HepG2 (cell line): ENCODE results near the gene ZFP90. TPM values are rescaled to one million over a fixed set of nuclear protein-coding genes. Genes with fewer than 3 reads are reported as not detected.

Source experiments
- ELF1 ChIP-seq: sonication (generic); formaldehyde crosslinking; IDR thresholded peaks from 2 replicates; pipeline ENCODE4 v1.4.0; 2020; ENCODE audit warnings: missing genetic modification reagents
- IKZF1 ChIP-seq: fragments of 450-650 bp; IDR thresholded peaks from 2 replicates; pipeline ENCODE4 v1.7.1; 2016
- MTA1 ChIP-seq: sonication (generic); formaldehyde crosslinking; IDR thresholded peaks from 2 replicates; pipeline ENCODE4 v1.4.0; 2020; ENCODE audit warnings: missing genetic modification reagents, mild to moderate bottlenecking, borderline replicate concordance
- MTERF4 ChIP-seq: sonication (generic); formaldehyde crosslinking; IDR thresholded peaks from 2 replicates; pipeline ENCODE4 v1.8.0; 2023; ENCODE audit warnings: mild to moderate bottlenecking, missing genetic modification reagents
- NBN ChIP-seq: fragments of 450-650 bp; conservative IDR thresholded peaks from 2 replicates; pipeline ENCODE4 v1.6.1; 2017
- NPAS2 ChIP-seq: sonication (generic); formaldehyde crosslinking; IDR thresholded peaks from 2 replicates; pipeline ENCODE4 v1.8.0; 2022; ENCODE audit warnings: mild to moderate bottlenecking, missing genetic modification reagents, borderline replicate concordance
- PRDM10 ChIP-seq: sonication (generic); formaldehyde crosslinking; IDR thresholded peaks from 2 replicates; pipeline ENCODE4 v1.4.0; 2020; ENCODE audit warnings: low read depth, missing genetic modification reagents
- TOPORS ChIP-seq: sonication (generic); formaldehyde crosslinking; IDR thresholded peaks from 2 replicates; pipeline ENCODE4 v1.8.0; 2023; ENCODE audit warnings: mild to moderate bottlenecking, missing genetic modification reagents
- ZBTB25 ChIP-seq: IDR thresholded peaks from 2 replicates; pipeline ENCODE4 v1.6.1; 2018; ENCODE audit warnings: missing genetic modification reagents
- ZFP36 ChIP-seq: fragments of 150-350 bp; IDR thresholded peaks from 2 replicates; pipeline ENCODE4 v1.6.1; 2018; ENCODE audit warnings: borderline replicate concordance, low read length, low read depth; ENCODE audit not compliant: partially characterized antibody
- ZFX ChIP-seq: sonication (generic); formaldehyde crosslinking; IDR thresholded peaks from 2 replicates; pipeline ENCODE4 v1.4.0; 2020; ENCODE audit warnings: mild to moderate bottlenecking, low read depth, missing genetic modification reagents, moderate library complexity
- ZNF24 ChIP-seq: fragments of 450-650 bp; IDR thresholded peaks from 2 replicates; pipeline ENCODE4 v1.6.1; 2017; ENCODE audit warnings: antibody characterized with exemption, mild to moderate bottlenecking
- ZNF430 ChIP-seq: sonication (generic); formaldehyde crosslinking; IDR thresholded peaks from 2 replicates; pipeline ENCODE4 v1.9.0; 2021; ENCODE audit warnings: mild to moderate bottlenecking, missing genetic modification reagents
- ZNF720 ChIP-seq: sonication (generic); formaldehyde crosslinking; IDR thresholded peaks from 2 replicates; pipeline ENCODE4 v1.4.0; 2020; ENCODE audit warnings: missing genetic modification reagents
- ZSCAN9 ChIP-seq: IDR thresholded peaks from 2 replicates; pipeline ENCODE4 v1.6.1; 2016; ENCODE audit warnings: borderline replicate concordance
- polyA plus RNA-seq, 8 experiments: library from polyadenylated mRNA; depleted of rRNA in 3 of 8; stranded (reverse) in 7 of 8; unstranded in 1 of 8; fragments of >200 nt; fragmentation: Illumina TruSeq in 4 of 8; extraction: Trizol in 4 of 8; gene quantifications; 2 replicates each; pipeline versions ENCODE4 v1.2.1 to v1.2.3, GENCODE V29; 2011 to 2016; ENCODE audit warnings: low read depth in 4 of 8, missing spikeins in 1 of 8, mixed read lengths in 1 of 8; ENCODE audit not compliant: insufficient read depth in 1 of 8
- total RNA-seq, 5 experiments: library from RNA; depleted of rRNA; stranded (reverse); fragments of >200 nt; fragmentation: Illumina TruSeq; extraction: Trizol; gene quantifications; 2 replicates each; pipeline ENCODE4 v1.2.3, GENCODE V29; 2016; ENCODE audit warnings: low read depth in 1 of 5
- TF ChIP-seq, protein P1 (sequence below): sonication (generic); formaldehyde crosslinking; IDR thresholded peaks from 2 replicates; pipeline ENCODE4 v1.4.0; 2020; ENCODE audit warnings: missing genetic modification reagents
- TF ChIP-seq, protein P2 (sequence below): sonication (generic); formaldehyde crosslinking; conservative IDR thresholded peaks from 2 replicates; pipeline ENCODE4 v1.4.0; 2020; ENCODE audit warnings: missing genetic modification reagents
- TF ChIP-seq, protein P3 (sequence below): sonication (generic); formaldehyde crosslinking; IDR thresholded peaks from 2 replicates; pipeline ENCODE4 v1.4.0; 2020; ENCODE audit warnings: missing genetic modification reagents; ENCODE audit errors: not compliant biosample characterization

The ZFP90 gene
- total and polyA plus RNA-seq, 2 of the 13 experiments (the other 11 are each of a cell fraction or from before 2014, with no cell fraction given), result 17.6 to 18.9 TPM

- TF ChIP-seq PRDM10 (CRISPR knock-in tag) (0 out of 2 replicates have a peak, but pooled peaks have one; percentile 28), ZFX (CRISPR knock-in tag) (peak; percentile 39; the same call in 1 of the 2 replicates), IKZF1 (no peak), NPAS2 (CRISPR knock-in tag) (no peak), TOPORS (peak; percentile 65; the same call in 1 of the 2 replicates), ZFP36 (no peak), MTERF4 (no peak), ELF1 (CRISPR knock-in tag) (peak; percentile 16; the same call in 1 of the 2 replicates), ZNF720 (no peak), ZNF430 (CRISPR knock-in tag) (no peak), MTA1 (CRISPR knock-in tag) (peak; percentile 73; the same call in 1 of the 2 replicates), ZBTB25 (CRISPR knock-in tag) (0 out of 2 replicates have a peak, but pooled peaks have one; percentile 50), ZNF24 (no peak), NBN (no peak), ZSCAN9 (CRISPR knock-in tag) (0 out of 2 replicates have a peak, but pooled peaks have one; percentile 25)
- TF ChIP-seq, protein P1, sequence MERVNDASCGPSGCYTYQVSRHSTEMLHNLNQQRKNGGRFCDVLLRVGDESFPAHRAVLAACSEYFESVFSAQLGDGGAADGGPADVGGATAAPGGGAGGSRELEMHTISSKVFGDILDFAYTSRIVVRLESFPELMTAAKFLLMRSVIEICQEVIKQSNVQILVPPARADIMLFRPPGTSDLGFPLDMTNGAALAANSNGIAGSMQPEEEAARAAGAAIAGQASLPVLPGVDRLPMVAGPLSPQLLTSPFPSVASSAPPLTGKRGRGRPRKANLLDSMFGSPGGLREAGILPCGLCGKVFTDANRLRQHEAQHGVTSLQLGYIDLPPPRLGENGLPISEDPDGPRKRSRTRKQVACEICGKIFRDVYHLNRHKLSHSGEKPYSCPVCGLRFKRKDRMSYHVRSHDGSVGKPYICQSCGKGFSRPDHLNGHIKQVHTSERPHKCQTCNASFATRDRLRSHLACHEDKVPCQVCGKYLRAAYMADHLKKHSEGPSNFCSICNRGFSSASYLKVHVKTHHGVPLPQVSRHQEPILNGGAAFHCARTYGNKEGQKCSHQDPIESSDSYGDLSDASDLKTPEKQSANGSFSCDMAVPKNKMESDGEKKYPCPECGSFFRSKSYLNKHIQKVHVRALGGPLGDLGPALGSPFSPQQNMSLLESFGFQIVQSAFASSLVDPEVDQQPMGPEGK (CRISPR knock-in tag), result peak; percentile 21; the same call in 1 of the 2 replicates
- TF ChIP-seq, protein P2, sequence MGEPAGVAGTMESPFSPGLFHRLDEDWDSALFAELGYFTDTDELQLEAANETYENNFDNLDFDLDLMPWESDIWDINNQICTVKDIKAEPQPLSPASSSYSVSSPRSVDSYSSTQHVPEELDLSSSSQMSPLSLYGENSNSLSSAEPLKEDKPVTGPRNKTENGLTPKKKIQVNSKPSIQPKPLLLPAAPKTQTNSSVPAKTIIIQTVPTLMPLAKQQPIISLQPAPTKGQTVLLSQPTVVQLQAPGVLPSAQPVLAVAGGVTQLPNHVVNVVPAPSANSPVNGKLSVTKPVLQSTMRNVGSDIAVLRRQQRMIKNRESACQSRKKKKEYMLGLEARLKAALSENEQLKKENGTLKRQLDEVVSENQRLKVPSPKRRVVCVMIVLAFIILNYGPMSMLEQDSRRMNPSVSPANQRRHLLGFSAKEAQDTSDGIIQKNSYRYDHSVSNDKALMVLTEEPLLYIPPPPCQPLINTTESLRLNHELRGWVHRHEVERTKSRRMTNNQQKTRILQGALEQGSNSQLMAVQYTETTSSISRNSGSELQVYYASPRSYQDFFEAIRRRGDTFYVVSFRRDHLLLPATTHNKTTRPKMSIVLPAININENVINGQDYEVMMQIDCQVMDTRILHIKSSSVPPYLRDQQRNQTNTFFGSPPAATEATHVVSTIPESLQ (CRISPR knock-in tag), result no peak
- TF ChIP-seq, protein P3, sequence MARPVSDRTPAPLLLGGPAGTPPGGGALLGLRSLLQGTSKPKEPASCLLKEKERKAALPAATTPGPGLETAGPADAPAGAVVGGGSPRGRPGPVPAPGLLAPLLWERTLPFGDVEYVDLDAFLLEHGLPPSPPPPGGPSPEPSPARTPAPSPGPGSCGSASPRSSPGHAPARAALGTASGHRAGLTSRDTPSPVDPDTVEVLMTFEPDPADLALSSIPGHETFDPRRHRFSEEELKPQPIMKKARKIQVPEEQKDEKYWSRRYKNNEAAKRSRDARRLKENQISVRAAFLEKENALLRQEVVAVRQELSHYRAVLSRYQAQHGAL (CRISPR knock-in tag), result no peak
These were observed 51.3 kb downstream of the ZFP90 start (continued) for GRCh38 chr16:68590201-68590994.
